Fibroblast of the aortic adventitia (primary cell): ENCODE measurements around the gene GLTPD2. TPM values are rescaled to one million over a fixed set of nuclear protein-coding genes. Genes with fewer than 3 reads are reported as not detected.
A peak's percentile ranks its signal among the peaks of the same experiment; 100 is the strongest.

Experiments
- DNase-seq: peaks from one replicate; pipeline ENCODE4 v3.0.0-alpha.2; 2010; ENCODE audit warnings: low read depth
- H3K4me3 ChIP-seq: 2 replicates; pipeline ENCODE4 v1.5.1; 2011; ENCODE audit warnings: low read depth, mild to moderate bottlenecking, control low read depth, low read length, moderate library complexity
- total RNA-seq: library from RNA; depleted of rRNA; stranded (reverse); fragments of >200 nt; gene quantifications from 2 replicates; pipeline ENCODE4 v1.2.3, GENCODE V29; 2012; ENCODE audit warnings: low replicate concordance
- TF ChIP-seq, protein P1 (sequence below): IDR thresholded peaks from 2 replicates; pipeline ENCODE4 v1.5.1; 2011; ENCODE audit warnings: mild to moderate bottlenecking, low read length, control low read depth, inconsistent platforms; ENCODE audit not compliant: insufficient read depth

Gene GLTPD2
- total RNA-seq, 1 donor = not detected

DNA sequence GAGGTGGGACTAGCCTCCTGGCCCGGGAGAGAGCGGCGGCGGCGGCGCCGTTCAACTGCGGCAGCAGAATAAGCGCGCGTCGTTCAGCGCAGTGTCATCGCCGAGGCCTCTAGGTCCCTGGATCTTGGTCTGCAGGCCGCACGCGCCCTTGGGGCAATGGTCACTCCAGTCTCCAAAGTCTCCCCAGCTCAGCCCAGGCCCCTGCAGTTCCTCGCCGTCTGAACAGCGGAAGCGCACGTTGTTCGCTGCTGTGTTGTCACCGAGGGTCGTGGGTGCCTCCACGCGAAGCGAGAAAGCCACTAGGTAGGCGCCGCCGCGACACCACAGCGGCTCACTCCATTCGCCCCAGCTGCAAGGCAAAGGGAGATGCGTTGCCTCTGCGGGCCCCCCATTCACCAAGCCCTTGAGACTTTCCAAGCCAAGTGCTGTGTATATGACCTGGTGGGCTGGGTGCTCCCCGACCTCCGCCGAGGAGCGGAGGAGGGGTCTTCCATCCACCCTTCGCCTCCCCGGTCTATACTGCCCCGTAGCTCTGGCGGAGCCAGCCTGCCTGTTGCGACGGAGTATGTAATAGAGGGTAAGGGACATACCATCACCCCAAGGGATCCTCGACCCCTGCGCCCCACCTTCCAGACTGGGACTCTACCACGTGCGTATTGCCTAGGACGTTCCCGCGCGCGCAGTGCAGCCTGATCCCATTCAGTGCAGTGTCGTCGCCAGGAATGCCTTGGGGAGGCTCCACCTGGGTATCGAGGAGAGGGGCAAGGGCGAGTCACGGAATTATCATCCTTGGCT, 3.3 kb upstream of the GLTPD2 start:
- TF ChIP-seq, protein P1, sequence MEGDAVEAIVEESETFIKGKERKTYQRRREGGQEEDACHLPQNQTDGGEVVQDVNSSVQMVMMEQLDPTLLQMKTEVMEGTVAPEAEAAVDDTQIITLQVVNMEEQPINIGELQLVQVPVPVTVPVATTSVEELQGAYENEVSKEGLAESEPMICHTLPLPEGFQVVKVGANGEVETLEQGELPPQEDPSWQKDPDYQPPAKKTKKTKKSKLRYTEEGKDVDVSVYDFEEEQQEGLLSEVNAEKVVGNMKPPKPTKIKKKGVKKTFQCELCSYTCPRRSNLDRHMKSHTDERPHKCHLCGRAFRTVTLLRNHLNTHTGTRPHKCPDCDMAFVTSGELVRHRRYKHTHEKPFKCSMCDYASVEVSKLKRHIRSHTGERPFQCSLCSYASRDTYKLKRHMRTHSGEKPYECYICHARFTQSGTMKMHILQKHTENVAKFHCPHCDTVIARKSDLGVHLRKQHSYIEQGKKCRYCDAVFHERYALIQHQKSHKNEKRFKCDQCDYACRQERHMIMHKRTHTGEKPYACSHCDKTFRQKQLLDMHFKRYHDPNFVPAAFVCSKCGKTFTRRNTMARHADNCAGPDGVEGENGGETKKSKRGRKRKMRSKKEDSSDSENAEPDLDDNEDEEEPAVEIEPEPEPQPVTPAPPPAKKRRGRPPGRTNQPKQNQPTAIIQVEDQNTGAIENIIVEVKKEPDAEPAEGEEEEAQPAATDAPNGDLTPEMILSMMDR = no peak
- H3K4me3 ChIP-seq = peak overlapping the region; percentile 10
- no peak for DNase-seq

DNA sequence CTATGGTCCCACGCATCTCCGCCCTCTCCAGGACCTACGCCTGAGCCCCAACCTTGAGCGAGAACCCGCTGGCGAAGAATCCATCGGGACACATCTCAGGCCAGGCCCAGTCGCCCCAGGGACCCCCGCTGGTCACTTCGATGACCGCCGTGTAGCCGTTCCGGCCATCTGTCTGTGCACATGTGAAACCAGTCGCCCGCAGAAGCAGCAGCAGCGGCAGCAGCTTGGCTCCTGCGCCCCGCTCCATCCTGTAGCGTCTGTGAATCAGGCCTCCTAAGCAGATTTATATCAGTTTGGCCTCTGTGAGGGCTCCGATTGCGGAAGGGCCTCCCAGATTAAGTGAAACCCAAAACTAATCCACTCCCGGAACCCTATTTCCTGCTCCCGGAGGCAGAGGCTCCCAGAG, 2.7 kb upstream of the GLTPD2 start, which contains the start of gene VMO1:
Gene VMO1 (minus strand): TSS at position 259 of the 406 bp plus-strand sequence. CDS start 12 bp downstream, at position 247.
- H3K4me3 ChIP-seq = peak within 1 kb of the TSS; percentile 10
- TF ChIP-seq, protein P1 = no peak
- peak; percentile 57 for DNase-seq

DNA sequence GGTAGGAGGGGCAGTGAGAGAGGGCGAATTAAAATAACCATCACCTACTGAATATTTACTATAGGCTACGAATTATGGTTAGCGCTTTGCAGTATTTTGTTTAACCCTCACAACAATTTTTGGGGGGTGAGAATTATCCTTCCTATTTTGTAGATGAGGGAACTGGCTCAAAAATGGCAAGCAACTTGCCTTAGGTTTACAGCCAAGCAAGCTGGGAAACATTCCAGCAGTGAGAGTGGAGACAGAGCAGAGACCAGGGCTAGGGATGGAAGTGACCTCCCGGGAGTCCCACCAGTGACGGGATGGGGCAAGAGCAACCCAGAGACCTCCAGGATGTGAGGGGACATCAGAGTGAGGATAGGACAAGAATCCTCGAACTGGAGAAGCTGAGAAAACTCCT, 2.2 kb upstream of the GLTPD2 start:
- H3K4me3 ChIP-seq = no peak overlapping the region
- DNase-seq = peak; percentile 43
- TF ChIP-seq, protein P1 = no peak

DNA sequence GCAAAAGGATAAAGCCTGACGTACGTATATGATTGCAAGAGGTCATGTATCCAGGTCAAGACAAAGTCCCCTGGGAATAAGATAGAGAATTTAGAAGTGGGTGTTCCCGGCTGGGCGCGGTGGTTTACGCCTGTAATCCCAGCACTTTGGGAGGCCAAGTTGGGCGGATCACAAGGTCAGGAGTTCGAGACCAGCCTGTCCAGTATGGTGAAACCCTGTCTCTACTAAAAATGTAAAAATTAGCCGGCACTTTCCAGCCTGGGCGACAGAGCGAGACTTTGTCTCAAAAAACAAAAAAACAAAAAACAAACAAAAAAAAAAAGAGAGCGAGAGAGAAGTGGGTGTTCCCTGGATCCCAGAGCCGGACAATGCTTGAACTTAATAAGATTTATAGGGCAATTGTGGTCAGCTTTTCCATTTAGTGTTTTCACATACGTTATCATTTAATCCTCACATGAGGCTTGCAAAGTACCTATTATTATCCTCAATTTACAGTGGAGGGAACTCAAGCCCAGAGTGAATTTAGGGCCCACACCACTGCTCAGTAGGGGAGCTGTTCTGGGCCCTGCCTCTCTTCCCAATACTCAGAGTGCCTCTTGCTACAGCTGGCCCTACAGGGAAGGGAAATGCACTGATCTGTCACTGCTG, 481 bp upstream of the GLTPD2 start:
- TF ChIP-seq, protein P1 = no peak
- no peak overlapping the region for H3K4me3 ChIP-seq
- peak; percentile 58 for DNase-seq

DNA sequence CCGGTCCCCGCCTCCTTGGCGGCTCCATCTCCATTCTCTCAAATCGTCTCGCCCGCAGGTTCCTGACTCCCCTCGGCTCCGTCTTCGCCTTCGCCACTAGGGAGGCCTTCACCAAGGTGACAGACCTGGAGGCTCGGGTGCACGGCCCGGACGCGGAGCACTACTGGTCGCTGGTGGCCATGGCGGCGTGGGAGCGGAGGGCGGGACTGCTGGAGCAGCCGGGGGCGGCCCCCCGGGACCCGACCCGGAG, 862 bp downstream of the GLTPD2 start:
- H3K4me3 ChIP-seq = peak overlapping the region; percentile 75
- DNase-seq = no peak
- TF ChIP-seq, protein P1 = no peak

DNA sequence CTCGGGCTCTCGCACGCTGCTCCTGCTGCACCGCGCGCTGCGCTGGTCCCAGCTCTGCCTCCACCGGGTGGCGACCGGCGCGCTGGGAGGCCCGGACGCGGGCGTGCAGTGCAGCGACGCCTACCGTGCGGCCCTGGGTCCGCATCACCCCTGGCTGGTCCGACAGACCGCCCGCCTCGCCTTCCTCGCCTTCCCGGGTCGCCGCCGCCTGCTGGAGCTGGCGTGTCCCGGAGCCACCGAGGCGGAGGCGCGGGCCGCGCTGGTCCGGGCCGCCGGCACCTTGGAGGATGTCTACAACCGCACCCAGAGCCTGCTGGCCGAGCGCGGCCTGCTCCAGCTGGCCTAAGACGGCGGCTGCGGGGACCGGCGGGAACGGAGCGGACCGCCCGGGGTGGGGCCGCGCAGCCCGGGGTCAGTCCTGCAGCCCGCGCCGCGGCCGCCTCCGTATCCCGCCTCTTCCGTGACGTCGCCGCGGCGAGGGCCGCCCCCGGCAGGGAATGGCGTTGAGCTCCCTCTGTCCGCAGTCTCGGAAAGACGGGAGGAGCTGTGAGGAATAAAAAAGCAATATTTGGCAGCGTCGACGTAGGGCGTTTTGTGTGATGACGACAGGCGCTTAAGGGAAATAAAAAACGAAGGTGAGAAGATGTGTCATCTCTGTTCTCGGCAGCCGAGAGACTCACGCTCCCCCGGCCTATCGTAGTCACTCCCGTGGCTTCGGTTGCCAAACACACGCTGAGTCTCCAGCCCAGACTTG, 1.4 kb downstream of the GLTPD2 start:
- TF ChIP-seq, protein P1 = peak; percentile 63
- DNase-seq = peak; percentile 88
- H3K4me3 ChIP-seq = peak overlapping the region; percentile 75
